Endothelial cell of umbilical vein (primary cell): ENCODE results near the gene LRTM2.

Source experiments
- CTCF ChIP-seq, 2 donors: IDR thresholded peaks; 1 replicate in 1 of 2; 2 replicates in 1 of 2; pipeline ENCODE4 v1.5.1; 2011; ENCODE audit warnings: low read length in 2 of 2, mild to moderate bottlenecking in 2 of 2, moderate library complexity in 2 of 2, control low read depth in 1 of 2, inconsistent platforms in 1 of 2, low read depth in 1 of 2; ENCODE audit not compliant: insufficient read depth in 1 of 2; ENCODE audit errors: extremely low read depth in 1 of 2
- MAX ChIP-seq: IDR thresholded peaks from 2 replicates; pipeline ENCODE4 v1.6.1; 2011; ENCODE audit not compliant: insufficient read depth, insufficient read length
- MYC ChIP-seq: IDR thresholded peaks from one replicate; pipeline ENCODE4 v1.6.1; 2011; ENCODE audit warnings: mild to moderate bottlenecking, low read depth, low read length
- POLR2A ChIP-seq: IDR thresholded peaks from 2 replicates; pipeline ENCODE4 v1.6.1; 2012; ENCODE audit warnings: low read depth, mild to moderate bottlenecking, control low read depth, low read length
- POLR2AphosphoS5 ChIP-seq: IDR thresholded peaks from 2 replicates; pipeline ENCODE4 v1.6.1; 2012; ENCODE audit warnings: low read depth, mild to moderate bottlenecking, control low read depth, low read length, moderate library complexity; ENCODE audit not compliant: insufficient read depth

- TF ChIP-seq CTCF (IDR thresholded peaks at IDR 0.05; ENCODE audit: extremely low read depth in 1 of 2, insufficient read depth in 1 of 2, low read depth in 1 of 2, low read length in 2 of 2) (no peak), POLR2A (no peak), MAX (no peak), POLR2AphosphoS5 (no peak), MYC (no peak)
Measured at GRCh38 chr12:1862973-1863372, 42.6 kb downstream of the LRTM2 start.
